A673 (cell line): ENCODE results near the gene RASGRP2. TPM values are rescaled to one million over a fixed set of nuclear protein-coding genes. Genes with fewer than 3 reads are reported as not detected.

Experiments used
- BruUV-seq: library from RNA; stranded (reverse); fragments of 400-500 nt; replicated peaks from 2 replicates; lab custom pipeline; 2021; lab: Mats Ljungman, UMichigan
- CTCF ChIA-PET: fragments of 300-600 bp; sonication (Branson Sonifier 250); formaldehyde crosslinking; loops from one replicate; lab custom pipeline; 2022; ENCODE audit warnings: antibody characterized with exemption; lab: Charles Lee
- POLR2A ChIA-PET: fragments of 300-600 bp; sonication (Branson Sonifier 250); formaldehyde crosslinking; loops from one replicate; lab custom pipeline; 2022; ENCODE audit warnings: antibody characterized with exemption; ENCODE audit not compliant: low non-redundant PET; lab: Charles Lee
- DNase-seq: peaks from one replicate; pipeline ENCODE4 v3.0.0-alpha.2; 2015; ENCODE audit warnings: low spot score
- H3K27ac ChIP-seq: fragments of 200-600 bp; sonication (generic); 2 replicates; pipeline ENCODE4 v1.5.1; 2016; ENCODE audit warnings: mixed run types, low read depth, mild to moderate bottlenecking, mixed read lengths, antibody characterized with exemption, low read length; ENCODE audit not compliant: poor library complexity, severe bottlenecking
- H3K27me3 ChIP-seq: fragments of 200-600 bp; sonication (generic); replicated peaks from 2 replicates; pipeline ENCODE4 v1.6.1; 2017; ENCODE audit warnings: mixed run types, low read depth, mild to moderate bottlenecking, mixed read lengths, antibody characterized with exemption, low read length; ENCODE audit not compliant: insufficient read depth, poor library complexity
- H3K36me3 ChIP-seq: fragments of 200-600 bp; sonication (generic); 2 replicates; pipeline ENCODE4 v1.6.1; 2016; ENCODE audit warnings: mixed run types, mild to moderate bottlenecking, mixed read lengths, antibody characterized with exemption, low read length; ENCODE audit not compliant: insufficient read depth, poor library complexity, severe bottlenecking
- H3K4me1 ChIP-seq: fragments of 200-600 bp; sonication (generic); 2 replicates; pipeline ENCODE4 v1.6.1; 2017; ENCODE audit warnings: mixed run types, mild to moderate bottlenecking, mixed read lengths, antibody characterized with exemption, low read length; ENCODE audit not compliant: insufficient read depth, poor library complexity, severe bottlenecking
- H3K4me3 ChIP-seq: fragments of 200-600 bp; sonication (generic); 2 replicates; pipeline ENCODE4 v1.5.1; 2016; ENCODE audit warnings: low read depth, mixed run types, mild to moderate bottlenecking, mixed read lengths, low read length; ENCODE audit not compliant: poor library complexity, severe bottlenecking
- H3K9me3 ChIP-seq: fragments of 200-600 bp; sonication (generic); 2 replicates; pipeline ENCODE4 v1.6.1; 2016; ENCODE audit warnings: mixed run types, low read depth, mild to moderate bottlenecking, mixed read lengths, antibody characterized with exemption, low read length; ENCODE audit not compliant: poor library complexity, severe bottlenecking
- EZH2 ChIP-seq: fragments of 200-600 bp; sonication (generic); IDR thresholded peaks from 2 replicates; pipeline ENCODE4 v1.6.1; 2017; ENCODE audit warnings: borderline replicate concordance, low read depth, mild to moderate bottlenecking, mixed read lengths, antibody characterized with exemption, low read length; ENCODE audit not compliant: poor library complexity, severe bottlenecking
- intact Hi-C: fragments of 100-400 bp; cut with micrococcal nuclease; formaldehyde crosslinking; loops from one replicate; pipeline ENCODE4 v1.10.0; 2022; ENCODE audit not compliant: unreplicated experiment
- total RNA-seq: library from RNA; stranded (reverse); gene quantifications from 2 replicates; pipeline ENCODE4 v1.2.3, GENCODE V29; 2021
- TF ChIP-seq, protein P1 (sequence below): fragments of 300-800, 200-600 bp; sonication (generic); conservative IDR thresholded peaks from 2 replicates; pipeline ENCODE4 v1.5.1; 2017; ENCODE audit warnings: low read depth, mild to moderate bottlenecking, antibody characterized with exemption, low read length, moderate library complexity, mixed read lengths

The RASGRP2 gene
- total RNA-seq, 1 experiment from 2014 or later: 2.0 TPM

DNA sequence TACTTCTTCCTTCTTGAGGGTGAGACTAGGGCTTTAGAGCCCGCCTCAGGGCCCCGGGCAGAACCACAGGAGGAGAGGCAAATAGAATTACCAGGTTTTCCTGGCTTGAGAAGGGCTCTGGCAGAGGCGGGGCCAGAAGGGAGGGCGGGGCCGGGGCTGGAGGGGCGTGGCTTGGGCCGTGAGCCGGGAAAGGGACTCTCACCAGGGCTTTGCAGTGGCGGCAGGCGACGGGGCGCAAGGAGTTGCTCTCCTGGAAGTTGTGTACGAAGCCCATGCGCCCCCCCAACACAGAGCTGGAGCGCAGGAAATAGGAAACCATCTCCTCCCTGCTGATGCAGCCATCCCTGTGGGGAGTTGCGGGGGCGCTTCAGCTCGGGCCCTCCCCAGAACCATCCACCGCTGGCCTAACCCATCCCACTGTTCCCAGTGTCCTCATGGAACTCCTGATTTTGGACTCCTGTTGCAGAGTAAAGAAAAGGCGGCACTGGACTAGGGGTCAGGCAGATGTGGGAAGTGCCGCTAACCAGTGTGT, 14.0 kb downstream of the RASGRP2 start:
- CTCF ChIA-PET: no interaction called here
- TF ChIP-seq EZH2: no peak
- TF ChIP-seq, protein P1, sequence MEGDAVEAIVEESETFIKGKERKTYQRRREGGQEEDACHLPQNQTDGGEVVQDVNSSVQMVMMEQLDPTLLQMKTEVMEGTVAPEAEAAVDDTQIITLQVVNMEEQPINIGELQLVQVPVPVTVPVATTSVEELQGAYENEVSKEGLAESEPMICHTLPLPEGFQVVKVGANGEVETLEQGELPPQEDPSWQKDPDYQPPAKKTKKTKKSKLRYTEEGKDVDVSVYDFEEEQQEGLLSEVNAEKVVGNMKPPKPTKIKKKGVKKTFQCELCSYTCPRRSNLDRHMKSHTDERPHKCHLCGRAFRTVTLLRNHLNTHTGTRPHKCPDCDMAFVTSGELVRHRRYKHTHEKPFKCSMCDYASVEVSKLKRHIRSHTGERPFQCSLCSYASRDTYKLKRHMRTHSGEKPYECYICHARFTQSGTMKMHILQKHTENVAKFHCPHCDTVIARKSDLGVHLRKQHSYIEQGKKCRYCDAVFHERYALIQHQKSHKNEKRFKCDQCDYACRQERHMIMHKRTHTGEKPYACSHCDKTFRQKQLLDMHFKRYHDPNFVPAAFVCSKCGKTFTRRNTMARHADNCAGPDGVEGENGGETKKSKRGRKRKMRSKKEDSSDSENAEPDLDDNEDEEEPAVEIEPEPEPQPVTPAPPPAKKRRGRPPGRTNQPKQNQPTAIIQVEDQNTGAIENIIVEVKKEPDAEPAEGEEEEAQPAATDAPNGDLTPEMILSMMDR: no peak
- DNase-seq: peak; percentile 68

DNA sequence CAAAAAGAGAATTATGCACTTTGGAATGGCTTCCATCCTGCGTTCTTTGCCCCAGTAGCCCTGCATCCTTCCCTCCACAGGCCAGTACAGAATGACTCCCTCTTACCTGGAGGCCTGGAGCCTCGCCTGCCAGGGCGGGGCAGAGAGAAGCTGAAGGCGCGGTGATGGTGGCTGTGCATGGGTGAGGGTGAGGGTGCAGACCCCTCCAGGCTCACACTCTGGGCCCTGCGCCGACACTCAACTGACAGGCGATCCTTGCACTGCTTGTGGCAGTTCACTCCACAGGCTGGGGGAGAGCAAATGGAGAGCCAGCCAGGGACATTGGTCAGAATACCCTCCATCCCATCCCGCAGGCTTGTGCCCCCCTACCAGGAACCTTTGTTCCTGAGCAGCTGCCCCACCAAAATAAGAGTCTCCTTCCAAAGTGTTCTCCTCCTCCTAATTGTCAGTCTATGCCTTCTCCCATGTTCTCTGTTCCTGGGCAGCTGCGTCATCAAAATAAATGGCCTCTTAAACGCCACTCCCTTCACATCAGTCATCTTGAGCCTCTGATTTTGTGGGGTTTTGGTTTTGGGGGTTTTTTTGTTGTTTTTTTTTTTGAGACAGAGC, 15.1 kb downstream of the RASGRP2 start:
- no peak for DNase-seq
- no TSS peak for BruUV-seq
- TF ChIP-seq EZH2: no peak
- TF ChIP-seq, protein P1: no peak
- ChIA-PET POLR2A (no interaction called here), CTCF (no interaction called here)
- H3K4me3 ChIP-seq: no peak overlapping the region
- H3K9me3 ChIP-seq: no peaks in the 10 kb centered on the region
- no peaks in the 10 kb centered on the region for H3K27me3 ChIP-seq
- intact Hi-C loops: no loop called here
- no peaks in the 10 kb centered on the region for H3K36me3 ChIP-seq
- peaks cover 3% of the 10 kb centered on the region for H3K4me1 ChIP-seq
- H3K27ac ChIP-seq: no peak overlapping the region

More for the DNA sequence above, 14.0 kb downstream of the RASGRP2 start:
- Histone ChIP-seq H3K36me3 (no peaks in the 10 kb centered on the region), H3K4me1 (peaks cover 3% of the 10 kb centered on the region), H3K27ac (no peak overlapping the region), H3K27me3 (no peaks in the 10 kb centered on the region), H3K4me3 (no peak overlapping the region), H3K9me3 (no peaks in the 10 kb centered on the region)
- BruUV-seq: no TSS peak
- intact Hi-C loops: no loop called here
- POLR2A ChIA-PET: no interaction called here

DNA sequence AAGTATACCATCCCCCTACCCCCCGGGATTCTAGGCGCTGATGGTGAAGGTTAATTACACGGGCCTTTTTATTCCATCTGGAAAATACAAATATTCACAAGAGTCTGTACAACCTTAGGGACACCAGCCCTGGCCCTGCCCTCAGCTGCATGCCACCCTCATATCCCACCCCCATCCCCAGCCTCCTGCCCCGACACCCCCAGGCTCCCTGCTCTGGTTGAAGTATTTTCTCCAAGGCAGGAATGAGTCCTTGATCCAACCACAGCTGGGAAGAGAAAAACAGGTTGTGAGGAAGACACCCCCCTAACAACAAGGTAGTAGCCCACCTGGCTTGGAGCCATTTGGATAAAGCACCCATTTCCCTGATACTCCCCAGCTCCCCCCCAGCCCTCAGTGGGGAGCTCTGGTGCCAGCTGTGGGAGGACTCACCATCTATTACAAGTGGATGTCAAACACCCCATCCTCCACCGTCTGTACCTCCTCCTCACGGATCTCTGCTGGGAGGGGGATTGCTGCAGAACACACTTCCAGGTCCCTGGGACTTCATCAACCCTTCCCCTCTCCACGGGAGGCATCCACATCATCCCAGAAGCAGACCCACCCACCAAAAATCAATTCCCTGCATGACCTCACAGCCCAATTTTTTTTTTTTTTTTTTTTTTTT, 16.9 kb downstream of the RASGRP2 start:
- peaks cover 11% of the 10 kb centered on the region for H3K4me1 ChIP-seq
- no peak overlapping the region for H3K4me3 ChIP-seq
- TF ChIP-seq, protein P1: no peak
- TF ChIP-seq EZH2: no peak
- DNase-seq: no peak
- H3K27me3 ChIP-seq: peaks cover 7% of the 10 kb centered on the region
- CTCF ChIA-PET: interaction anchor here (0.6 kb wide), 1 partner anchor 247 kb away, joined by 3 read pairs; no protein-coding TSS in a partner anchor
- no peak overlapping the region for H3K27ac ChIP-seq
- intact Hi-C loops: no loop called here
- no peaks in the 10 kb centered on the region for H3K36me3 ChIP-seq
- H3K9me3 ChIP-seq: no peaks in the 10 kb centered on the region
- POLR2A ChIA-PET: no interaction called here
- BruUV-seq: no TSS peak
